Mucosa of rectum (tissue), 2 donors: Measurements from ENCODE around the gene EXD3.

Experiments used
- H3K27ac ChIP-seq, 2 donors: one replicate each; pipeline ENCODE4 v1.7.0; 2013; ENCODE audit warnings: inconsistent platforms in 2 of 2, low read depth in 2 of 2, low read length in 2 of 2
- H3K27me3 ChIP-seq, 2 donors: one replicate each; pipeline ENCODE4 v1.7.0; 2013; ENCODE audit warnings: low read length in 2 of 2; ENCODE audit not compliant: control insufficient read depth in 2 of 2, insufficient read depth in 2 of 2
- H3K36me3 ChIP-seq, 2 donors: one replicate each; pipeline ENCODE4 v1.7.0; 2013; ENCODE audit warnings: low read length in 2 of 2; ENCODE audit not compliant: control insufficient read depth in 2 of 2, insufficient read depth in 2 of 2
- H3K4me1 ChIP-seq, 2 donors: one replicate each; pipeline ENCODE4 v1.7.0; 2013; ENCODE audit warnings: low read length in 2 of 2, mild to moderate bottlenecking in 1 of 2; ENCODE audit not compliant: control insufficient read depth in 2 of 2, insufficient read depth in 2 of 2
- H3K4me3 ChIP-seq, 2 donors: one replicate each; pipeline ENCODE4 v1.7.0; 2013; ENCODE audit warnings: low read length in 2 of 2
- H3K9ac ChIP-seq, 2 donors: one replicate each; pipeline ENCODE4 v1.7.0; 2013; ENCODE audit warnings: low read length in 2 of 2, low read depth in 1 of 2, mild to moderate bottlenecking in 1 of 2
- H3K9me3 ChIP-seq, 2 donors: one replicate each; pipeline ENCODE4 v1.7.0; 2013; ENCODE audit warnings: low read length in 2 of 2; ENCODE audit not compliant: control insufficient read depth in 2 of 2
- donor health status: healthy.
- donor health status: Normal muscosa, but diverticular disease.

Gene EXD3

GRCh38 chr9:137281345-137282116 lies 141.4 kb downstream of the EXD3 start:
- no peaks in the 10 kb centered on the region for H3K27me3 ChIP-seq
- no peaks in the 10 kb centered on the region for H3K9me3 ChIP-seq
- no peak overlapping the region for H3K4me3 ChIP-seq
- no peak overlapping the region for H3K9ac ChIP-seq
- peaks cover 16 to 17% of the 10 kb centered on the region in 2 donors for H3K36me3 ChIP-seq
- H3K27ac ChIP-seq: no peak overlapping the region
- peaks cover 13 to 15% of the 10 kb centered on the region in 2 donors for H3K4me1 ChIP-seq

- H3K27me3 ChIP-seq: no peaks in the 10 kb centered on the region
- H3K4me3 ChIP-seq: no peak overlapping the region
- no peak overlapping the region for H3K9ac ChIP-seq
- no peaks in the 10 kb centered on the region for H3K9me3 ChIP-seq
- peaks cover 18 to 21% of the 10 kb centered on the region in 2 donors for H3K4me1 ChIP-seq
- peaks cover 16 to 17% of the 10 kb centered on the region in 2 donors for H3K36me3 ChIP-seq
- H3K27ac ChIP-seq: no peak overlapping the region
Measured at GRCh38 chr9:137280474-137281344, 142.3 kb downstream of the EXD3 start.

GRCh38 chr9:137279741-137280473 lies 143.1 kb downstream of the EXD3 start:
- H3K36me3 ChIP-seq: peaks cover 16 to 17% of the 10 kb centered on the region in 2 donors

GRCh38 chr9:137278721-137279711 lies 143.9 kb downstream of the EXD3 start:
- peaks cover 21 to 31% of the 10 kb centered on the region in 2 donors for H3K4me1 ChIP-seq
- peak overlapping the region in 1 of 2 donors; percentile 99 for H3K9ac ChIP-seq
- no peaks in the 10 kb centered on the region for H3K27me3 ChIP-seq
- H3K36me3 ChIP-seq: peaks cover 16 to 17% of the 10 kb centered on the region in 2 donors
- H3K27ac ChIP-seq: peak overlapping the region; percentile 91 to 96
- H3K9me3 ChIP-seq: no peaks in the 10 kb centered on the region
- H3K4me3 ChIP-seq: peak overlapping the region; percentile 85

More at GRCh38 chr9:137279741-137280473, 143.1 kb downstream of the EXD3 start:
- Histone ChIP-seq H3K9me3 (no peaks in the 10 kb centered on the region), H3K9ac (no peak overlapping the region), H3K4me1 (peaks cover 21 to 24% of the 10 kb centered on the region in 2 donors), H3K4me3 (no peak overlapping the region), H3K27ac (no peak overlapping the region), H3K27me3 (no peaks in the 10 kb centered on the region)

- Histone ChIP-seq H3K36me3 (peaks cover 19 to 20% of the 10 kb centered on the region in 2 donors), H3K27ac (peak overlapping the region; percentile 91 to 96), H3K27me3 (no peaks in the 10 kb centered on the region), H3K4me1 (peaks cover 21 to 35% of the 10 kb centered on the region in 2 donors), H3K9ac (peak overlapping the region; percentile 92 to 99), H3K9me3 (no peaks in the 10 kb centered on the region), H3K4me3 (peak overlapping the region; percentile 85)
Measured at GRCh38 chr9:137278061-137278701, 144.8 kb downstream of the EXD3 start.

GRCh38 chr9:137277329-137278041 lies 145.5 kb downstream of the EXD3 start, which contains the start of gene TOR4A:
Gene TOR4A (plus strand): TSS chr9:137277726. CDS start chr9:137278690, 964 bp downstream.
- peak within 1 kb of the TSS; percentile 92 to 99 for H3K9ac ChIP-seq
- no peaks in the 10 kb centered on the region for H3K27me3 ChIP-seq

GRCh38 chr9:137276473-137277328 lies 146.3 kb downstream of the EXD3 start:
- Histone ChIP-seq H3K36me3 (peaks cover 16 to 19% of the 10 kb centered on the region in 2 donors), H3K9ac (peak overlapping the region; percentile 92 to 99), H3K27me3 (no peaks in the 10 kb centered on the region), H3K4me1 (peaks cover 21 to 35% of the 10 kb centered on the region in 2 donors), H3K9me3 (no peaks in the 10 kb centered on the region), H3K27ac (peak overlapping the region; percentile 91 to 96), H3K4me3 (peak overlapping the region; percentile 85)

More at GRCh38 chr9:137277329-137278041, 145.5 kb downstream of the EXD3 start, which contains the start of gene TOR4A:
- no peaks in the 10 kb centered on the region for H3K9me3 ChIP-seq
- peaks cover 17 to 18% of the 10 kb centered on the region in 2 donors for H3K36me3 ChIP-seq
- peak within 1 kb of the TSS; percentile 85 for H3K4me3 ChIP-seq
- peaks cover 21 to 35% of the 10 kb centered on the region in 2 donors for H3K4me1 ChIP-seq
- H3K27ac ChIP-seq: peak within 1 kb of the TSS; percentile 91 to 96
